HG03469 (cell line): ENCODE measurements around the gene KLHDC1.
"Not testable (repeated sequence)": the region's sequence is repeated elsewhere in the genome, so short reads cannot be mapped to it uniquely, and the experiment has no call there.

Experiments
- ATAC-seq: cut with Tn5 transposase; IDR thresholded peaks from one replicate; pipeline ENCODE4 v1.9.1; 2021; ENCODE audit warnings: mild to moderate bottlenecking, moderate library complexity, moderate number of reproducible peaks; ENCODE audit not compliant: unreplicated experiment

The KLHDC1 gene

GRCh38 chr14:49721733-49722435 is 29.0 kb downstream of the KLHDC1 start:
- not testable (repeated sequence) for ATAC-seq

- no peak for ATAC-seq
Measured at GRCh38 chr14:49727171-49727570, 34.3 kb downstream of the KLHDC1 start.

- ATAC-seq = no peak
Measured at GRCh38 chr14:49732896-49733295, 40.0 kb downstream of the KLHDC1 start.

- ATAC-seq = no peak
Measured at GRCh38 chr14:49733836-49734235, 40.9 kb downstream of the KLHDC1 start.

GRCh38 chr14:49735669-49736068 is 42.7 kb downstream of the KLHDC1 start:
- not testable (repeated sequence) for ATAC-seq

- no peak for ATAC-seq
Measured at GRCh38 chr14:49745191-49745590, 52.3 kb downstream of the KLHDC1 start.

- not testable (repeated sequence) for ATAC-seq
Measured at GRCh38 chr14:49746476-49746875, 53.6 kb downstream of the KLHDC1 start.

- no peak for ATAC-seq
Measured at GRCh38 chr14:49754570-49755097, 61.7 kb downstream of the KLHDC1 start.

GRCh38 chr14:49755378-49755777 is 62.5 kb downstream of the KLHDC1 start:
- no peak for ATAC-seq

GRCh38 chr14:49761839-49762551 is 69.1 kb downstream of the KLHDC1 start:
- ATAC-seq = no peak

- no peak for ATAC-seq
Measured at GRCh38 chr14:49766839-49767238, 73.9 kb downstream of the KLHDC1 start.

GRCh38 chr14:49767270-49767570 is 74.3 kb downstream of the KLHDC1 start:
- ATAC-seq = no peak

GRCh38 chr14:49767571-49768300 is 74.8 kb downstream of the KLHDC1 start, which contains the start of gene KLHDC2:
Gene KLHDC2 (plus strand): TSS chr14:49768153. CDS start chr14:49768469, 316 bp downstream.
- peak; percentile 84 for ATAC-seq

- ATAC-seq = peak; percentile 15
Measured at GRCh38 chr14:49768301-49769121, 75.6 kb downstream of the KLHDC1 start.

- ATAC-seq = no peak
Measured at GRCh38 chr14:49769171-49769570, 76.3 kb downstream of the KLHDC1 start.

- no peak for ATAC-seq
Measured at GRCh38 chr14:49769581-49770211, 76.8 kb downstream of the KLHDC1 start.

GRCh38 chr14:49770212-49770817 is 77.4 kb downstream of the KLHDC1 start:
- ATAC-seq = no peak

GRCh38 chr14:49771691-49772090 is 78.8 kb downstream of the KLHDC1 start:
- not testable (repeated sequence) for ATAC-seq

- ATAC-seq = no peak
Measured at GRCh38 chr14:49774106-49774505, 81.2 kb downstream of the KLHDC1 start.

- no peak for ATAC-seq
Measured at GRCh38 chr14:49778421-49778820, 85.5 kb downstream of the KLHDC1 start.
